GM13976 (cell line): ENCODE measurements around the gene KIR3DL1.
"Not testable (repeated sequence)": the region's sequence is repeated elsewhere in the genome, so short reads cannot be mapped to it uniquely, and the experiment has no call there.

Experiments used
- DNase-seq: peaks from one replicate; pipeline ENCODE4 v3.0.0; 2012; ENCODE audit warnings: low spot score
- CTCF ChIP-seq: IDR thresholded peaks from 2 replicates; pipeline ENCODE4 v1.5.1; 2012; ENCODE audit warnings: borderline replicate concordance, mild to moderate bottlenecking; ENCODE audit not compliant: insufficient read depth; ENCODE audit errors: extremely low read depth, missing control alignments, control extremely low read depth
- in situ Hi-C: fragments of 300-500 bp; cut with MboI; formaldehyde crosslinking; loops from one replicate; pipeline ENCODE4 v1.12.0; 2022; ENCODE audit warnings: low sequenced_read_pairs, mixed read lengths, inconsistent platforms; ENCODE audit not compliant: unreplicated experiment

The KIR3DL1 gene

GRCh38 chr19:54816251-54816650, at the start of gene KIR3DL1:
TSS of gene KIR3DL1 (plus strand) at chr19:54816468.
- DNase-seq, in situ Hi-C loops: not testable (repeated sequence)

GRCh38 chr19:54769646-54770045, 46.6 kb upstream of the KIR3DL1 start, which contains the start of gene KIR2DL1:
TSS of gene KIR2DL1 (plus strand) at chr19:54769793. CDS start at chr19:54769851, 58 bp downstream.
- in situ Hi-C loops, DNase-seq: not testable (repeated sequence)

- in situ Hi-C loops, DNase-seq: not testable (repeated sequence)
Observed at GRCh38 chr19:54770511-54770910, 45.8 kb upstream of the KIR3DL1 start.

- DNase-seq, in situ Hi-C loops: not testable (repeated sequence)
Observed at GRCh38 chr19:54771018-54771960, 45.0 kb upstream of the KIR3DL1 start.

- in situ Hi-C loops, DNase-seq: not testable (repeated sequence)
Observed at GRCh38 chr19:54772666-54773065, 43.6 kb upstream of the KIR3DL1 start.

DNA sequence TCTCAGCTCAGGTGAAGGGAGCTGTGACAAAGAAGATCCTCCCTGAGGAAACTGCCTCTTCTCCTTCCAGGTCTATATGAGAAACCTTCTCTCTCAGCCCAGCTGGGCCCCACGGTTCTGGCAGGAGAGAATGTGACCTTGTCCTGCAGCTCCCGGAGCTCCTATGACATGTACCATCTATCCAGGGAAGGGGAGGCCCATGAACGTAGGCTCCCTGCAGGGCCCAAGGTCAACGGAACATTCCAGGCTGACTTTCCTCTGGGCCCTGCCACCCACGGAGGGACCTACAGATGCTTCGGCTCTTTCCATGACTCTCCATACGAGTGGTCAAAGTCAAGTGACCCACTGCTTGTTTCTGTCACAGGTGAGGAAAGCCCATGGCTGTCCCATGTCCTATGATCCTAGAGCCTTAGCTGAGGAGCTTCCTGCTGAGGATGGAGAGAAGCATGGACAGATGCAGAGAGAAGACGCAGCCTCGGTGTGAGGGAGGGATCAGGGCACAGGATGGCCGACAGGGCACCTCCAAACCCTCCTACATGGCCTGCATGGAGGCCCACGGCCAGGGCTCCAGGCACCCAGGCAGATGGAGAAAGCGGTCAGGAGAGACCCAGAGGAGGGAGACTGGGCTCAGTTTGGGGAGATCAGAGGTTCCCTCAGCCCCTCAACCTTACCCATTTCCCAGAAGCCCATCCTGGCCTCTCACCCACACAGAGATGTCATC, 41.0 kb upstream of the KIR3DL1 start:
- DNase-seq, in situ Hi-C loops: not testable (repeated sequence)

DNA sequence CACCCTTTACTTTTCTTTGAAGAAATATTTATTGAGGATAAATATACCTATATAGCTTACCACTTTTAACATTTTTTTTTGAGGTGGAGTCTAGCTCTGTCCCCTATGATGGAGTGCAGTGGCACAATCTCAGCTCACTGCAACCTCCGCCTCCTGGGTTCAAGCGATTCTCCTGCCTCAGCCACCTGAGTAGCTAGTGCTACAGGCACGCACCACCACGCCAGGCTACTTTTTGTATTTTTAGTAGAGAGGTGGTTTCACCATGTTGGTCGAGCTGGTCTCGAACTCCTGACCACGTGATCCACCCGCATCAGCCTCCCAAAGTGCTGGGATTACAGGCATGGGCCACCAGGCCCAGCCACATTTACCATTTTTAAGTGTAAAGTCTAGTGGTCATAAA, 40.4 kb upstream of the KIR3DL1 start:
- in situ Hi-C loops, DNase-seq: not testable (repeated sequence)

DNA sequence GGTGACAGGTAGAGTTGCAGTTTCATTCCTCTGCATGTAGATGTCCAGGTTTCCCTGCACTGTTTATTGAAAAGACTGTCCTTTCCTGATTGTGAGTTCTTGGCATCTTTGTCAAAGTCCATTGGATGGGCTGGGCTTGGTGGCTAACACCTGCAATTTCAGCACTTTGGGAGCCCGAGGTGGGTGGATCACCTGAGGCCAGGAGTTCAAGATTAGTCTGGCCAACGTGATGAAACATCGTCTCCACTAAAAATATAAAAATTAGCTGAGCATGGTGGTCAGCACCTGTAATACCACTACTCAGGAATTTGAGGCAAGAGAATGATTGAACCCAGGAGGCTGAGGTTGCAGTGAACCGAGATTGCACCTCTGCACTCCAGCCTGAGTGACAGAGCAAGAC, 38.4 kb upstream of the KIR3DL1 start:
- DNase-seq, in situ Hi-C loops: not testable (repeated sequence)

GRCh38 chr19:54778896-54779295, 37.4 kb upstream of the KIR3DL1 start:
- not testable (repeated sequence) for DNase-seq

GRCh38 chr19:54782916-54783315, 33.4 kb upstream of the KIR3DL1 start:
- in situ Hi-C loops, DNase-seq: not testable (repeated sequence)

More at GRCh38 chr19:54778896-54779295, 37.4 kb upstream of the KIR3DL1 start:
- in situ Hi-C loops, result not testable (repeated sequence)

GRCh38 chr19:54786091-54786723, 30.1 kb upstream of the KIR3DL1 start:
- in situ Hi-C loops, result not testable (repeated sequence)

GRCh38 chr19:54788154-54788553, 28.1 kb upstream of the KIR3DL1 start:
- DNase-seq, in situ Hi-C loops: not testable (repeated sequence)

More at GRCh38 chr19:54786091-54786723, 30.1 kb upstream of the KIR3DL1 start:
- not testable (repeated sequence) for DNase-seq

- DNase-seq, result no peak
- in situ Hi-C loops, result no loop called here
- no peak for TF ChIP-seq CTCF
Observed at GRCh38 chr19:54790711-54791110, 25.6 kb upstream of the KIR3DL1 start.
